NCI-H2171 (cell line): Measurements from ENCODE around the gene SMIM8.
"Not testable (repeated sequence)": the region's sequence is repeated elsewhere in the genome, so short reads cannot be mapped to it uniquely, and the experiment has no call there.

ENCODE experiments used
- DNase-seq: peaks from one replicate; lab custom pipeline; 2025; lab: John Stamatoyannopoulos, UW

The SMIM8 gene

DNA sequence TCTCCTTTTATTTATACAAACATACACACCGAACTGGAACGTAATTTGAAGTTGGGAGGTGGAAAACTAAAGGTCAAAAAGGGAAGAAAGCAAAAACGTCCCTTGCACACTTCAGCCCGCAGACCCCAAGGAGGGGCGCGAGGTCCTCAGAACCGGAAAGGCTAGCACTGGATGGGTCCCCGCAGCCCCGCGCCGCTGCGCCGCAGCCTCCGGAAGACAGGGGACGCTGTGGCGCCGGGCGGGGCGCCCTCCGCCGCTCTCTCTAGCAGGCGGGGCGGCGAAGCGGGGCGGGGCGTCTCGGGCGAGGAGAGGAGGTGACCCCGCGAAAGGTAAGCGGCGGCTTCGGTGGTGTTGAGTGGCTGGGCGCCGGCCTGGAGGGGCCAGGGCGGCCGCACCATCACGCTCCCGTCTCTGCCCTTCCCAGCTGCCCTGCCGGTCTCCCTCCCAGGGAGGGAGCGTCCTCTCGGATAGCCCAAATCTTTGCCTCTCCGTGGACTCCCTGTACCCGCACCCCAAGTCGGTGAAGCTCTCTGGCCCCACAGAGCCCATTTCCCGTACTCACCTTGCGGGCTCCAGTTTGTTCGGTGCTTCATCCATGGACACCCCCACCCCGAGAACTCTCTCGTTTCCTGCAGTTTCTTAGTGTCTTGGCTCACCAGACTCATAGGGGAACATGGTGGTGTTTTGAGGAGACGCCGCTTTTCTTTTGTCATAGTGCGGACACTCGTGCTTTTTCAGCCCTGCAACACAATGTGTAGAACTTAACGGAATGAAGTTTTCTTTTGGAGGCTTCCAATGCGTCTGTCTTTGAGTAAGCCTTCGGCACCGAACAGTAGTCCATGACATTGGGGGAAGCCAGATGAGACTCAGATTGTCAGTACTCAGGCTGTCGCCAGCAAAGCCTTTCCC is at the start of gene SMIM8:
TSS of gene SMIM8 (plus strand) at position 285 of the 909 bp plus-strand sequence. CDS start 14,444 bp downstream, outside the sequence.
- peak; percentile 82 for DNase-seq

DNA sequence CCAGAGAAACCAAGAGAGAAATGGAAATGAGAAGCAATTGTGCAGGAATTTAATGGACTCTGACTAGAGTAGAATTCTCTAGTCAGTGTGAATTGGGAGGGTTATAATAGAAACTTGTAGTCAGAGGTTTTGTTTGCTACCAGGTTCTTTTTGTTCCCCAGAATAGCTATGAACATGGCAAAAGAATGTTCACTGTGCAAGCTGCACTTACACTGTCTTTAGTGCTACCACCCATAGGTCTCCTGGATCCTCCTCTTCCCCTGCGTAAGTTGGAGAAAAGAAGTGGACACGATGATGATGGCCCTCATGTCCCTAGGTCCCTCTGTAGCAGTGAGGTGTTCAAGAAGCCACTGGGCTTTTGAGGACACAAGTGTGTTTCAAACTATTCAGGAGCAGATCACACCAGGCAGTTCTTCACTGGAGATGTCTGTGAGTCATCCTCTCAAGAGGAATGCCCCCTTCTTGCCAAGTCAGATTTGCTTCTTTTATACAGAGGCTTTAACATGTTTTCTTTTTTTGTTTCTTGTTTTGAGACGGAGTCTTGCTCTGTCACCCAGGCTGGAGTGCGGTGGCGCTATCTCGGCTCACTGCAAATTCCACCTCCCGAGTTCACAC is 47.6 kb upstream of the SMIM8 start:
- DNase-seq, result no peak

DNA sequence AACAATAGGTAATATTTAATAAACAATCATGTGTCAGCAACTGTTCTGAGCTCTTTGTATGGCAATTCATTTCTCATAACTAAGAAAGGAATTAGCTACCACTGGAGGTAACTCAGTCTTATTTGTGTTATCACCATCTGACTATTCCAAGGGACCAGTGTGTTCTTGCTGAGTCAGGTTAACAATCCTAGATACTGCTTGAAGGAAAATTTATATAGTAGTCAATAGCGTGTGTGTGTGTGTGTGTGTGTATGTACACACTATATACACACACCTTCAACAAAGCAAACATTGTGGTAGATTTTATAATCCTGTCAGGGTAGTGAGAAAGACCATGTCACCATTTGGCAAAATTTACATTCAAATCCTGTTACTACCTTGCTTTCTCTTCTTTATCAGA is 45.8 kb upstream of the SMIM8 start:
- DNase-seq, result no peak

DNA sequence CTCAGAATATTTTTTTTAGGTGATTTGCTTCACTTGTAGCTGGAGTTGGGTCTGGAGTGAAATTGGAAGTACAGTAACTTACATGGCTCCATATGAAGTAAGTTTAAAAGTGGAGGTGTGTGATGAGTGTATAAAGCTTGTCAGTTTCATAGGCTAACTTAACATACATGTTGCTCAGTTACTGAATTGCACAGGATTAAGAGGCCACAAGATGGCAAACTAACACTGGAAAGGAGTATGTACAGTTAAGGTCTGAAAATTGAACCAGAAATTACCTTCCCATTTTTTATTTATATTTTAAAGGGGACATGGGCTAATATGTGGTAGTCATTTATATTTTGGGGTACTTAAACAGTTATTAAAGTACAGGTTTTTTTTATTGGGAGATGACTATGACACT is 45.3 kb upstream of the SMIM8 start:
- DNase-seq, result peak; percentile 5

- no peak for DNase-seq
These were observed 43.2 kb upstream of the SMIM8 start for GRCh38 chr6:87279196-87279595.

DNA sequence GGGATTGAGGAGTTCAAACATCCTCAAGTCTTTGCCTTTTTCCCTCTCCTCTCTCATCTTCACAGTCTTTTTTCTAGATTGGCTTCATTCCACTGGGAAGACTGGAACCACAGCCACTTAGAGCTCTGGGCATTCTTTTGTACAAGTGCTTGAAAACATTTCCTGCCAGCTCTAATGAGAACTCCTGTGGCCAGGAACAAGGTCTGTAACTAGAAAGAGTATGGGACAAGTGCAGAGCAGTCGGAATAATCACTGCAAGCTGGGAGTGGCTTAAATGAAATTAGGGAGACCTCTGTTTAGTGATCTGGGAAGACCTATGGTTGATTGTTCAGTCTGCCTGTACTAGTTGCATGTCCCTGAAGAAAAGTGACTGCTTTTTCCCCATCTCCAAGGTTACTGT is 41.0 kb upstream of the SMIM8 start:
- DNase-seq, result no peak

DNA sequence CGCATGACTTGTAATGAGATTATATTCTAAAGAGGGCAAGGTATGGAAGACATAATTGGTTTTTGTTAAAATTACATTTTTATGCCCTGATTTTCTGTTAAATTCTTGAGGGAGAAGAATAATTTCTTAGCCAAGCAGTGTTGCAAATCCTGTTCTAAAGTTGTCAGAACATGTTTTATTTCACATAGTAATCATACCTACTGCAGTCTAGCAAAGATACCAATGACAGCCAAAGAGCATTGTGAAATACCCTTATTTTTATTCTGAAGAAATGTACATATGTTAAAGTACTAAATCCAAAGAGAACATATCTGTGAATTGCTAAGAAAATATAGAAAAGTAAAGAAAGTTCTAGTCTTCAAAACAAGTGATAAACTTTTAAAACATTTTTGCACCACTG is 39.6 kb upstream of the SMIM8 start:
- DNase-seq, result no peak

DNA sequence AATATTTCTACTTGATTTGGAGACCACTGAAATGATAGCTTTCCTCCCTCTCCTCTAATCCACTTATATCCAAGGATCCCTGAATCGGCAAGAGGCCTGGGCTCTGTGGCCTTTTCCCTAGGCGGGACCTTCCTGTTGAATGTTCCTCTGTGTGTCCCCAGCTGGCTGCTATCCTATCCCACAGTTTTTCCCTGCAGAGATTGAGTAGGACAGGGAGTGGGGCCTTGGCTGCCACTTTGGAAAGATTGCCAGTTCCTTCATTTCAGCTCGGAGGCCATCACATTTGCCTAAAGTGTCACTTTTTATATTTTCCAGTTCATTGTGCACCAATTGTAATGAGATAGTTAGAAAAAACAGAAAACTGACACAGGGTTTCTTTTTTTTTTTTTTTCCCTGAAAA is 38.9 kb upstream of the SMIM8 start:
- DNase-seq, result no peak

DNA sequence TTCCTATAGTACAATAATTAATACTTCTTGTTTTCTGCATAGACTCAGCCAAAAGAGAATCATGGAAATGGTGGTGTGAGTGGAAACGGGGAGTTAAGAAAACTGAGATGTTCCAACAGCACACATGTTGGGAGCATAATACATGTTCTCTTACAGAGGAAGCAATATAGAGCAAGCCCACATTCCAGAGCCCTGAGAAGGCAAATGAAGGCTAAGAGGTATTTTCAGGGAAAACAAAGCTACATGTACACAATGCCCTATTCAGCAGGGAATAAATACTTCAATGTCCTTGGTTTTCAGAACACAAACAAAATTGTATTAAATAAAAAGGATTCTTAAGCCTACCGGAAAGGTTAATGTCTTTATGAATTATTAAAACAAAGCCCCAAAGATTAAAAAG is 35.1 kb upstream of the SMIM8 start:
- no peak for DNase-seq

- DNase-seq, result no peak
These were observed 32.8 kb upstream of the SMIM8 start for GRCh38 chr6:87289571-87289970.

DNA sequence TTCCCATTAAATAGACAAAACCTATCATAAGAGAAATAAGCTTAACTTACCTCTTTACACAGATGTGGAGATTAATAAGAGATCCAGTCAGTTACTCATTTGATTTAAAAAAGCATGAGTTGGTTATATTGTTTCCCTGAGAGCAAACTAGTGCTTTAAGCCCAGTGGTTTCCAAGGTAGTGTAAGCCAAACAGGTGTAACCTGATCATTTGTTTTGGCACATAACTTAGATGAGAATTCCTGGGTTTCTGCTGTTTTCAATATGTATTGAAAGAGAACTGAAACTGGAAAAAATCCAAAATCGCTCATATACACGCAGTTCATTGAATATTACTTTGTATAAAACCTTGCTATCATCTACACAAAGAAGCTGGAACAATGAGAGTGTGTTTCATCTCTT is 30.5 kb upstream of the SMIM8 start:
- DNase-seq, result no peak

- no peak for DNase-seq
These were observed 28.9 kb upstream of the SMIM8 start for GRCh38 chr6:87293526-87293925.

GRCh38 chr6:87297119-87297518 is 25.3 kb upstream of the SMIM8 start:
- no peak for DNase-seq

DNA sequence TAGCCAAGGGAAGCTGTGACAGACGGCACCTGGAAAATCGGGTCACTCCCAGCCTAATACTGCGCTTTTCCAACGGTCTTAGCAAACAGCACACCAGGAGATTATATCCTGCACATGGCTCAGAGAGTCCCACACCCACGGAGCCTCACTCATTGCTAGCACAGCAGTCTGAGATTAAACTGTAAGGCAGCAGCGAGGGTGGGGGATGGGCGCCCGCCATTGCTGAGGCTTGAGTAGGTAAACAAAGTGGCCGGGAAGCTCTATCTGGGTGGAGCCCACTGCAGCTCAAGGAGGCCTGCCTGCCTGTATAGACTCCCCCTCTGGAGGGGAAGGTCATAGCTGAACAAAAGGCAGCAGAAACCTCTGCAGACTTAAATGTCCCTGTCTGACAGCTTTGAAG is 21.1 kb upstream of the SMIM8 start:
- not testable (repeated sequence) for DNase-seq

- DNase-seq, result no peak
These were observed 13.4 kb upstream of the SMIM8 start for GRCh38 chr6:87308970-87309369.

DNA sequence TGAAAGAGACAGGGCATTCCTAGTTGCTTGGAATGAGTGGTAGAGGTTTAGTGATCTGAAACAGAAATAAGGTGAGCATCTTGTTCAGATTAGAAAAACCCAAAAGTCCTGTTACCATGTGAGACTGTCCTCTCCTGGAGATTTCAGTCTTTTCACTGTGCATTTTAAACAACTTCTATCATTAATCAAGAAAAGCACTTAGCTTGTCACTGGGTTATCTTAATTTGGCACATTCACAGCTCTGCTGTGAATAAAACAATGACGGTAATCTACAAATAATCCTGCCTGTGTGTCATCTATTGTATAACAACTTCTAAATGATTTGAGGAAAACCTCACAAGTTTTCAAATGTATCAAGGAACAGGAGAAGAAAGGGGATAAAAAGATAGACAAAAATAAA is 9.5 kb upstream of the SMIM8 start:
- DNase-seq, result no peak

DNA sequence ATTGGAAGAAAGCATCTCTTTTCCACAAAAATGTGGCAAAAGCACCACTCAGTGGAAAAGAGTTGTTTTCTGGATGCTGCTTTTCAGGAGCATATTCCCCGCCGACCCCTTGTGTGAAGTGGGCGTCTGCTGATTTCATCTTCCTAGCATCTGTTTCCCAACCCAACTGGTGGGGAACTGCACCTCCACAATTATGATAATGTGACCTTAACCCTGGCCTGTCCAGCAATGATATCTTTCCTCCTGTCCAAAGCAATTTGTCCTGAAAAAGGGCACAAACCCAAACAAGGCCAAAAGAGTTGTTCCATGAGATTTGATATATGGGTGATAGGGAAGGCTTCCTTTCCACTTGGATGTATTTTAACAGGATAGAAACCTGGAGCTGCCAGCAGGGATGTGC is 7.3 kb upstream of the SMIM8 start:
- no peak for DNase-seq

- DNase-seq, result no peak
These were observed 3.0 kb upstream of the SMIM8 start for GRCh38 chr6:87319271-87319987.

DNA sequence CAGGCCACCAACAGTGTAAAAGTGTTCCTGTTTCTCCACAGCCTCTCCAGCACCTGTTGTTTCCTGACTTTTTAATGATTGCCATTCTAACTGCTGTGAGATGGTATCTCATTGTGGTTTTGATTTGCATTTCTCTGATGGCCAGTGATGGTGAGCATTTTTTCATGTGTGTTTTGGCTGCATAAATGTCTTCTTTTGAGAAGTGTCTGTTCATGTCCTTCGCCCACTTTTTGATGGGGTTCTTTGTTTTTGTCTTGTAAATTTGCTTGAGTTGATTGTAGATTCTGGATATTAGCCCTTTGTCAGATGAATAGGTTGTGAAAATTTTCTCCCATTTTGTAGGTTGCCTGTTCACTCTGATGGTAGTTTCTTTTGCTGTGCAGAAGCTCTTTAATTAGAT is 1.5 kb downstream of the SMIM8 start:
- not testable (repeated sequence) for DNase-seq

DNA sequence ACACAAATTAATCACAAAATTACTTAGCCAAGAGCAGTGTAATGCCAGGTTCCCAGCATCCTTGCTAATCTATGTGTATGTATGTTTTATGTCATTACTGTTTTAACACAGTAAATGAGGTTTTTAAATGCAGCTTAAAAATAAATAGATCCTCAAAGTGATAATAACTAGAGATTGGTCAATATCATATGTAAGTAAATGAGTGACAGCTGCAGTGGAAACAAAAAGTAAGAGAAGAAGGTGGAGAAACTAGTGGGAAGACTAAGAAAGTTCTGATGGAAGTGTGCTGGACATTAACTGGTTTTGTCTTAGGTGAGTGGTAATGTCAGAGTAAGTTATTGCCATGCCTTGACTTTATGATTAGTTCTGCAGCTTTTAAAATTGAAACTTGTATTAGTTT is 8.6 kb downstream of the SMIM8 start:
- DNase-seq, result no peak

- DNase-seq, result no peak
These were observed 10.6 kb downstream of the SMIM8 start for GRCh38 chr6:87333033-87333432.

DNA sequence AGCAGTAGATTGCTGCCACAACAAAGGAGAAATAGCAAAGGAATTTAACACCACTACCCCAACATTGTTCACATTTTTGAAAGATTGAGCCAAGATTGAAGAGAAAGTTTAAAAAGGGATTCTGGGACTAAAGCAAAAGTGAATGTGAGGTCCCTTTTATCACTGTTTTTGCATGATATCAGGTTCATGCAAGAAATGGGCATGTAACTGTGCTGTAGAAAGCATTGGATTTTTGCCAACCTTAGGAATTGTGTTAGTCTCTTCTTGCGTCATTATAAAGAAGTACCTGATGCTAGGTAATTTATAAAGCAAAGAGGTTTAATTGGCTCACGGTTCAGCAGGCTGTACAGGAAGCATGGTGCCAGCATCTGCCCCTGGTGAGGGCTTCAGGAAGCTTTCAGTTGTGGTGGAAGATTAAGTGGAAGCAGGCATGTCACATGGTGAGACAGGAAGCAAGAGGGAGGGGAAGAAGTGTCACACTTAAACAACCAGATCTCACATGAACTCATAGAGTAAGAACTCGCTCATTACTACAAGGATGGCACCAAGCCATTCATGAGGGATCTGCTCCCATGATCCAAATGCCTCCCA is 11.3 kb downstream of the SMIM8 start:
- DNase-seq, result no peak

GRCh38 chr6:87334683-87335082 is 12.3 kb downstream of the SMIM8 start:
- DNase-seq, result no peak
